Measurements from ENCODE around the gene CLIP1. TPM values are rescaled to one million over a fixed set of nuclear protein-coding genes. Genes with fewer than 3 reads are reported as not detected.
"Not testable (repeated sequence)": the region's sequence is repeated elsewhere in the genome, so short reads cannot be mapped to it uniquely, and the experiment has no call there.

The CLIP1 gene
- total RNA-seq, 2 experiments from 2014 or later: 42.5 to 47.2 TPM

DNA sequence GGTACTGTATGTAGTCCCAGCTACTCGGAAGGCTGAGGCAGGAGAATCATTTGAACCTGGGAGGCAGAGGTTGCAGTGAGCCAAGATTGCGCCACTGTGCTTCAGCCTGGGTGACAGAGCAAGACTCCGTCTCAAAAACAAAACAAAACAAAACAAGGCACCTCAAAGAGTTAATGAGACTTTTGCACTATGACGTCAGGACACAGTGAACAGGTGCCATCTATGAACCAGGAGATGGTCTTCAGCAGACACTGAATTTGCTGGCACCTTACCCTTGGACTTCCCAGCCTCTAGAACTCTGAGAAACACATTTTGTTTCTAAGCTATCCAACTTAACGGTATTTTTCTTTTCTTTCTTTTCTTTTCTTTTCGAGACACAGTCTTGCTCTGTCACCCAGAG lies 23.9 kb upstream of the CLIP1 start:
- POLR2A ChIA-PET, CTCF ChIA-PET: not testable (repeated sequence)

- CTCF ChIA-PET: interaction anchor here (0.6 kb wide), 1 partner anchor 11 kb away, joined by 3 read pairs; no protein-coding TSS in a partner anchor
- POLR2A ChIA-PET: not testable (repeated sequence)
These were observed 21.6 kb upstream of the CLIP1 start for GRCh38 chr12:122444071-122444470.

DNA sequence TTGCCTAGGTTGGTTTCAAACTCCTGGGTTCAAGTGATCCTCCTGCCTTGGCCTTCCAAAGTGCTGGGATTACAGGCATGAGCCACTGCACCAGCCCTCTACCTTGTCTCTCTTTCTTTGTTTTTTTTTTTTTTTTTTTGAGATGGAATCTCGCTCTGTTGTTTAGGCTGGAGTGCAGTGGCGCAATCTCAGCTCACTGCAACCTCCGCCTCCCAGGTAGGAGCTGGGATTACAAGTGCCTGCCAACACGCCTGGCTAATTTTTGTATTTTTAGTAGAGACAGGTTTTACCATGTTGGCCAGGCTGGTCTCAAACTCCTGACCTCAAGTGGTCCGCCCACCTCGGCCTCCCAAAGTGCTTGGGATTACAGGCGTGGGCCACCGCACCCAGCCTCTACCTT lies 16.4 kb upstream of the CLIP1 start:
- POLR2A ChIA-PET, CTCF ChIA-PET: not testable (repeated sequence)

DNA sequence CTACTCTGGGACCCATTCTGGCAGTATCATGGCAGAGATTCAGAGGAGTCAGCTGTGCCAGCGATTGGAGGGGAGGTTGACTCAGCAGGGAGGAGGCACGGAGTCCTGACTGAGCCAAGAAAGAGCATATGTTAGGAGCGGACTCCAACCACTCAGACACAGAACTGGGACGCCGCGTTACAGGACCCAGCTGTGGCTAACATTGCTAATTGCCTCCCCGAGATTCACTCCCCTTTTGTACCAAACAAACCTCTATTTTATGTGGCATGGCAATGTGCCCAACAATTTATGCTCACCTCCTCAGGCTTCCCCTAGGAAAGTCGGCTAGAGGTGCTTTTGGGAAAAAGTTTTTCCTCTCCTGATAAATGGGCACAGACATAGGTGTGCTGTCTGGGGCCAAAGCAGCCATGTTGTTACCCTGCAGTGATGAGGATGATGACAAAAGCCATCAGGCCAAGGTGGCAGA lies 15.2 kb upstream of the CLIP1 start:
- CTCF ChIA-PET: interaction anchor here (1.0 kb wide), 1 partner anchor 34 kb away, joined by 3 read pairs; no protein-coding TSS in a partner anchor

DNA sequence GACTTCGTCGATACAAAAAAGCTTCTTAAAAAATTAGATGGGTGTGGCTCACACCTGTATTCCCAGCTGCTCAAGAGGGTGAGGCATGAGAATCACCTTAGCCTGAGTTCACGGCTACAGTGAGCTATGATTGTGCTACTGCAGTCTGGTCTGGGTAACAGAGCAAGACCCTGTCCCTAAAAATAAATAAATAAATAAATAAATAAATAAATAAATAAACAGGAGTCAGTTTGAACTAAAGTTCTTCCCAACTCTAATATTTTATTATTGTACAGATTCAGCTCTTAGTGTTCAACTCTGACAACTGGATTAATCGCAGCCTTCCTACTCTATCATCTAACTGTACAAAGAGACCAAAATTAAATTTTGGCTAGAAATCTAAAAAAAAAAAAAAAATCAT lies 12.7 kb upstream of the CLIP1 start:
- ChIA-PET POLR2A (no interaction called here), CTCF (interaction anchor here (0.5 to 1.2 kb wide), 3 partner anchors 12 to 36 kb away, joined by 3 read pairs; no protein-coding TSS in a partner anchor)

More for the DNA sequence above, 15.2 kb upstream of the CLIP1 start:
- POLR2A ChIA-PET: no interaction called here

- POLR2A ChIA-PET: not testable (repeated sequence)
- CTCF ChIA-PET: interaction anchor here (0.8 kb wide), 1 partner anchor 10 kb away, joined by 3 read pairs; no protein-coding TSS in a partner anchor
These were observed 6.6 kb upstream of the CLIP1 start for GRCh38 chr12:122429043-122429442.

DNA sequence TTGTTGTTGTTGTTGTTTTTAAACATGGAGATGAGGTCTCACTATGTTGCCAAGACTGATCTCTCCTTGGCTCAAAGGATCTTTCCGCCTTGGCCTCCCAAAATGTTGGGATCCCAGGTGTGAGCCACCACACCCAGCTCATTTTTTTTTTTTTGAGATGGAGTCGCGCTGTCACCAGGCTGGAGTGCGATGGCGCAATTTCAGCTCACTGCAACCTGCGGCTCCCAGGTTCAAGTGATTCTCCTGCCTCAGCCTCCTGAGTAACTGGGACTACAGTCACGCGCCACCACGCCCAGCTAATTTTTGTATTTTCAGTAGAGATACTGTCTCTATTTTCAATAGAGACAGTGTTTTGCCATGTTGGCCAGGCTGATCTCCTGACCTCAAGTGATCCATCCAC lies 4.9 kb upstream of the CLIP1 start:
- ChIA-PET CTCF (no interaction called here), POLR2A (interaction anchor here (0.7 kb wide), 1 partner anchor 405 kb away, joined by 3 read pairs; no protein-coding TSS in a partner anchor)

- CTCF ChIA-PET: interaction anchor here (0.6 to 1.2 kb wide), 3 partner anchors 11 to 23 kb away, joined by 3 to 6 read pairs (median 3); no protein-coding TSS in a partner anchor
- POLR2A ChIA-PET: interaction anchor here (1.2 kb wide), 1 partner anchor 11 kb away, joined by 3 read pairs; no protein-coding TSS in a partner anchor
These were observed 1.0 kb upstream of the CLIP1 start for GRCh38 chr12:122423258-122424165.

- CTCF ChIA-PET: interaction anchor here (0.6 to 1.5 kb wide), 7 partner anchors 10 to 466 kb away, joined by 3 to 9 read pairs (median 4); no protein-coding TSS in a partner anchor
- POLR2A ChIA-PET: interaction anchor here (1.2 kb wide), 1 partner anchor 10 kb away, joined by 3 read pairs; no protein-coding TSS in a partner anchor
These were observed 325 bp upstream of the CLIP1 start for GRCh38 chr12:122422730-122423257.

DNA sequence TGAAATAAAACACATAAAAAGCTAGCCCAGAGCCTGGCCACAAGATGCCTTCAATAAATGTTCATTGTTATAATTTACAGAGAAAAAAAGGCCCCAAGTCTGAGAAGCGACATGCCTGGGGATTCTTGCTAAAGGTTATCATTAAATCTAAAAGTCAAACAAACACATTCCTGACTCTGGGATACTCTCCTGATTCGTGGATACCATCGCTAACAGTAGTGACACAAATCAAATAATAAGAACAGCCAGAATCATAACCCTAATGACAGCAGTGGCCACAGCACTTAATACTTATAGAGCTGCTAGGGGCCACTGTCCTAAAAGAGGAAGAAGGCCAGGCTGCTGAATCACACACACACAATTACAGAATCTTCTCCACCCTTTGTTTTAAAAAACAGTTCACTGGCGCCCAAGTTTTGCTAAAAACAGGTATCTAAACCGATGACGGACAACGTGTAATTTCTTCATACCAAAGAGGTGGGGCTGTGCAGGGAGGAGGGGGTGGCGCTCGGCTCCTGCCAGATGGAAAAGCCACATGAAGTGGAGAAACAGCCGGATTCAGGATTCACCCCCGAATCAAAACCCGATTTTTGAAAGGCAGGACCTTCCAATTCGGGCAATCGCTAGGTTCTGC lies 1.2 kb downstream of the CLIP1 start:
- CTCF ChIA-PET: interaction anchor here (1.0 to 1.5 kb wide), 6 partner anchors 8 to 468 kb away, joined by 3 to 9 read pairs (median 4); no protein-coding TSS in a partner anchor
- POLR2A ChIA-PET: interaction anchor here (0.6 to 0.7 kb wide), 4 partner anchors 8 to 105 kb away, joined by 3 read pairs; no protein-coding TSS in a partner anchor

- CTCF ChIA-PET: interaction anchor here (1.3 kb wide), 1 partner anchor 35 kb away, joined by 4 read pairs; no protein-coding TSS in a partner anchor
- POLR2A ChIA-PET: interaction anchor here (0.7 to 1.0 kb wide), 2 partner anchors 18 to 21 kb away, joined by 3 read pairs; no protein-coding TSS in a partner anchor
These were observed 1.9 kb downstream of the CLIP1 start for GRCh38 chr12:122420471-122421162.

GRCh38 chr12:122419094-122419493 lies 3.4 kb downstream of the CLIP1 start:
- ChIA-PET CTCF (interaction anchor here (0.7 to 2.5 kb wide), 3 partner anchors 17 to 365 kb away, joined by 3 to 9 read pairs (median 4); no protein-coding TSS in a partner anchor), POLR2A (interaction anchor here (0.6 kb wide), 1 partner anchor 344 kb away, joined by 3 read pairs; no protein-coding TSS in a partner anchor)

GRCh38 chr12:122415665-122416064 lies 6.8 kb downstream of the CLIP1 start:
- POLR2A ChIA-PET: not testable (repeated sequence)
- CTCF ChIA-PET: interaction anchor here (0.7 kb wide), 1 partner anchor 84 kb away, joined by 3 read pairs; no protein-coding TSS in a partner anchor

- CTCF ChIA-PET: interaction anchor here (1.3 to 2.6 kb wide), 2 partner anchors 8 to 14 kb away, joined by 5 to 9 read pairs; partner anchors contain the start of gene CLIP1
- POLR2A ChIA-PET: interaction anchor here (1.0 kb wide), 1 partner anchor 8 kb away, joined by 3 read pairs; no protein-coding TSS in a partner anchor
These were observed 8.7 kb downstream of the CLIP1 start for GRCh38 chr12:122413516-122414404.

- CTCF ChIA-PET: interaction anchor here (1.3 to 2.6 kb wide), 3 partner anchors 9 to 14 kb away, joined by 3 to 9 read pairs (median 5); partner anchors contain the start of gene CLIP1
- POLR2A ChIA-PET: interaction anchor here (0.5 to 1.3 kb wide), 4 partner anchors 9 to 81 kb away, joined by 3 to 8 read pairs (median 4); no protein-coding TSS in a partner anchor
These were observed 9.5 kb downstream of the CLIP1 start for GRCh38 chr12:122412851-122413433.

GRCh38 chr12:122411537-122411936 lies 10.9 kb downstream of the CLIP1 start:
- ChIA-PET POLR2A (interaction anchor here (0.5 kb wide), 1 partner anchor 43 kb away, joined by 3 read pairs; no protein-coding TSS in a partner anchor), CTCF (interaction anchor here (0.7 to 2.6 kb wide), 2 partner anchors 10 to 106 kb away, joined by 5 to 9 read pairs; partner anchors contain the start of gene CLIP1)

DNA sequence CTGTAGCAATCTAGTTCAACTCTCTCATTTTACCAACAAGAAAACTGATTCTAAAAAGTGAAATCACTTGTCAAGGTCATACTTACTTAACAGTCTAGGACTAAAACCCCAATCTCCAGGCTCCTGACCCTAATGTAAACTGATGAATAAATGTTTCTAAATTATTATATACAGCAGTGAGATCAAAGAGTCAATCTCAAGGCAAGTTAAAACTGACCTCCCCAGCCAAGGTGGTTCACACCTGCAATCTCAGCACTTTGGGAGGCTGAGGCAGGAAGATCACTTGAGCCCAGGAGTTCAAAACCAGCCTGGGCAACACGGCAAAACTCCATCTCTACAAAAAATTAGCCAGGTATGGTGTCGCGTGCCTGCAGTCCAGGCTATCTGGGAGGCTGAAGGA lies 15.3 kb downstream of the CLIP1 start:
- ChIA-PET POLR2A (interaction anchor here (0.6 kb wide), 1 partner anchor 14 kb away, joined by 3 read pairs; no protein-coding TSS in a partner anchor), CTCF (no interaction called here)

All from activated CD8-positive, alpha-beta memory T cell treated with anti-CD3 and anti-CD28 coated beads for 36 hours (primary cell).